ENCODE results near the gene PPDPF.

PPDPF gene

DNA sequence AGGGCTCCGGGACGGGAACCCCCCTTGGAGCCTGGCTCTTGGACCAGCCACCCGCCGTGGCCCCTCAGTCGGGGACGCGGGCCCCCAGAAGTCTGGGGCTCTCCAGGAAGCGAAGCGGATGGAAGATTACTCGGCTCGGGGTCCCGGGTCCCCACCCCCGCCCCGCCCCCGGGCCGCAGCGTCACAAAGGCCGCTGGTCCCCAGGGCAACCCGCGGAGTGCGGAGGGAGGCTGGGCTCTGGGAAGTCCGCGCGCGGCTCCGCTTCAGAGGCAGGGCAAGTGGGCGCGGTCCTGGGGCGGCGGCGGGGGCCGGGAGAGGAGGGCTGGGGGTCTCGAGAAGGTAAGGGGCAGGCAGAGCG, 33.3 kb downstream of the PPDPF start, which contains the start of gene FNDC11:
TSS of gene FNDC11 (plus strand) at position 227 of the 358 bp plus-strand sequence. CDS start 1,505 bp downstream, outside the sequence.
- peak; percentile 71 for ATAC-seq
- TF ChIP-seq PPARA (CRISPR knock-in tag; IDR thresholded peaks at IDR 0.05; ENCODE audit: borderline replicate concordance) = no peak
- no peak for TF ChIP-seq ESRRG (CRISPR knock-in tag; IDR thresholded peaks at IDR 0.05)
- TF ChIP-seq ISL1 (CRISPR knock-in tag; IDR thresholded peaks at IDR 0.05) = no peak
- no peak for TF ChIP-seq ARNTL (CRISPR knock-in tag; IDR thresholded peaks at IDR 0.05; ENCODE audit: borderline replicate concordance, low read depth)
- TF ChIP-seq ZNF8 (CRISPR knock-in tag; IDR thresholded peaks at IDR 0.05) = no peak
- TF ChIP-seq ZFP3 (CRISPR knock-in tag; IDR thresholded peaks at IDR 0.05) = no peak
- no peak for TF ChIP-seq SNAI2 (CRISPR knock-in tag; IDR thresholded peaks at IDR 0.05)
- TF ChIP-seq ZNF565 (CRISPR knock-in tag; conservative IDR thresholded peaks at IDR 0.05; ENCODE audit: low read depth) = no peak
- TF ChIP-seq, protein P1, sequence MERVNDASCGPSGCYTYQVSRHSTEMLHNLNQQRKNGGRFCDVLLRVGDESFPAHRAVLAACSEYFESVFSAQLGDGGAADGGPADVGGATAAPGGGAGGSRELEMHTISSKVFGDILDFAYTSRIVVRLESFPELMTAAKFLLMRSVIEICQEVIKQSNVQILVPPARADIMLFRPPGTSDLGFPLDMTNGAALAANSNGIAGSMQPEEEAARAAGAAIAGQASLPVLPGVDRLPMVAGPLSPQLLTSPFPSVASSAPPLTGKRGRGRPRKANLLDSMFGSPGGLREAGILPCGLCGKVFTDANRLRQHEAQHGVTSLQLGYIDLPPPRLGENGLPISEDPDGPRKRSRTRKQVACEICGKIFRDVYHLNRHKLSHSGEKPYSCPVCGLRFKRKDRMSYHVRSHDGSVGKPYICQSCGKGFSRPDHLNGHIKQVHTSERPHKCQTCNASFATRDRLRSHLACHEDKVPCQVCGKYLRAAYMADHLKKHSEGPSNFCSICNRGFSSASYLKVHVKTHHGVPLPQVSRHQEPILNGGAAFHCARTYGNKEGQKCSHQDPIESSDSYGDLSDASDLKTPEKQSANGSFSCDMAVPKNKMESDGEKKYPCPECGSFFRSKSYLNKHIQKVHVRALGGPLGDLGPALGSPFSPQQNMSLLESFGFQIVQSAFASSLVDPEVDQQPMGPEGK (CRISPR knock-in tag; IDR thresholded peaks at IDR 0.05; ENCODE audit: borderline replicate concordance) = no peak
- no peak for TF ChIP-seq BACH2 (CRISPR knock-in tag; IDR thresholded peaks at IDR 0.05; ENCODE audit: borderline replicate concordance)
- no peak for TF ChIP-seq GLIS3 (CRISPR knock-in tag; IDR thresholded peaks at IDR 0.05)
- no peak for TF ChIP-seq RARB (CRISPR knock-in tag; IDR thresholded peaks at IDR 0.05)
- no peak for TF ChIP-seq ZNF70 (CRISPR knock-in tag; IDR thresholded peaks at IDR 0.05)

DNA sequence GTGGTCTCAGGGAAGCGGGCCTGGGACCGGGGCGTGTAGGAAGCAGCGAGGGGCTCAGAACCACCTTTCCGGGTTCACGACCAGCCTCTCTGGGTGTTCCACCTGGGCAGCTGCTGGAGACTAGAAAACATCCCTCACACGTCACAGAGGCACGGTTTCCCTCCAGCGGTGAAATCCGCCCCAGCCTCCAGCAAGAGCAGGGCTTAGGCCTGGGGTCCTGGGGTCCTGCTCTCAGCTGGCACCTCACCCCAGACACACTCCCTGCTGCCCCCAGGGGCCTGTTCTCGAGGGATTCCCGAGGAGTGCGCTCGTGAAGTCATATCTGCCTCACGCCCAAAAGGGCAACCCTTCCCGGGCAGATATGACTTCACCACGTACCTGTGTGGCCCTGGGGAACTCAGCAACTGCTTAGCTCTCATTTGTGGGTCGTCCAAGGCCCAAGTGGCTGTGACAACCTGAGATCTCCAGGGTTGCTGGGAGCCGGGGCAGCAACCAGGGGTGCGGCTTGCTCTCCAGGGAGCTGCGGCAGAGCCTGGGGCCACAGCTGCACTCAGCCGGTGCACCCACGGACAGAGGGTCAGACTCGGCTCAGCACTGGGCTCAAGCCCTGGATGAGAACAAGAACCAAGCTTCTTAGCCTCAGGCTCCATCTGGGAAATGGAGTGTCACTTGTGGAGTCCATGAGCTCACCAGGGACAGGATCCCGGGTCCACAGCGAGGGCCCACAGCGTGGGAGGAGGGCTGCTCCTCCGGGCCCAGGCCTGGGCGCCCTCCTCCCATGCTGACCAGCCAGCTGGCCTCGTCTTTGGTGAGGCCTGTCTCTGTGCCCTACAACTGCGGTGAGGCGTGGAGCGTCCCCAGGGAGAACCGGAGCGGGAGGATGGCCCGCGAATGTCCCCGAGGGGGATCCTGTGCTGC, 34.1 kb downstream of the PPDPF start:
- TF ChIP-seq ZFP3 (CRISPR knock-in tag; IDR thresholded peaks at IDR 0.05) = no peak
- no peak for TF ChIP-seq ZC3H10 (CRISPR knock-in tag; IDR thresholded peaks at IDR 0.05)
- TF ChIP-seq ZNF70 (CRISPR knock-in tag; IDR thresholded peaks at IDR 0.05) = no peak
- no peak for TF ChIP-seq BACH2 (CRISPR knock-in tag; IDR thresholded peaks at IDR 0.05; ENCODE audit: borderline replicate concordance)
- no peak for TF ChIP-seq ZNF565 (CRISPR knock-in tag; conservative IDR thresholded peaks at IDR 0.05; ENCODE audit: low read depth)
- no peak for TF ChIP-seq ZFP30 (CRISPR knock-in tag; IDR thresholded peaks at IDR 0.05)
- ATAC-seq = peak; percentile 2; the same call in 1 of the 3 replicates

DNA sequence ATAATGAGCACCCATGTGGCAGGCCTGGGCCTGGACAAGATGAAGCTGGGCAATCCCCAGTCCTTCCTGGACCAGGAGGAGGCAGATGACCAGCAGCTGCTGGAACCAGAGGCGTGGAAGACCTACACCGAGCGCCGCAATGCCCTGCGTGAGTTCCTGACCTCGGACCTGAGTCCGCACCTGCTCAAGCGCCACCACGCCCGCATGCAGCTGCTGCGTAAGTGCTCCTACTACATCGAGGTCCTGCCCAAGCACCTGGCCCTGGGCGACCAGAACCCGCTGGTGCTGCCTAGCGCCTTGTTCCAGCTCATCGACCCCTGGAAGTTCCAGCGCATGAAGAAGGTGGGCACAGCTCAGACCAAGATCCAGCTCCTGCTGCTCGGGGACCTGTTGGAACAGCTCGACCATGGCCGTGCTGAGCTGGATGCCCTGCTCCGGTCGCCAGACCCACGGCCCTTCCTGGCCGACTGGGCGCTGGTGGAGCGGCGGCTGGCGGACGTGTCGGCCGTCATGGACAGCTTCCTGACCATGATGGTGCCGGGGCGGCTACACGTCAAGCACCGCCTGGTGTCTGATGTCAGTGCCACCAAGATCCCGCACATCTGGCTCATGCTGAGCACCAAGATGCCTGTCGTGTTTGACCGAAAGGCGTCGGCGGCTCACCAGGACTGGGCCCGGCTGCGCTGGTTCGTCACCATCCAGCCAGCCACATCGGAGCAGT, 35.3 kb downstream of the PPDPF start:
- no peak for TF ChIP-seq OSR1 (CRISPR knock-in tag; IDR thresholded peaks at IDR 0.05)
- TF ChIP-seq, protein P2, sequence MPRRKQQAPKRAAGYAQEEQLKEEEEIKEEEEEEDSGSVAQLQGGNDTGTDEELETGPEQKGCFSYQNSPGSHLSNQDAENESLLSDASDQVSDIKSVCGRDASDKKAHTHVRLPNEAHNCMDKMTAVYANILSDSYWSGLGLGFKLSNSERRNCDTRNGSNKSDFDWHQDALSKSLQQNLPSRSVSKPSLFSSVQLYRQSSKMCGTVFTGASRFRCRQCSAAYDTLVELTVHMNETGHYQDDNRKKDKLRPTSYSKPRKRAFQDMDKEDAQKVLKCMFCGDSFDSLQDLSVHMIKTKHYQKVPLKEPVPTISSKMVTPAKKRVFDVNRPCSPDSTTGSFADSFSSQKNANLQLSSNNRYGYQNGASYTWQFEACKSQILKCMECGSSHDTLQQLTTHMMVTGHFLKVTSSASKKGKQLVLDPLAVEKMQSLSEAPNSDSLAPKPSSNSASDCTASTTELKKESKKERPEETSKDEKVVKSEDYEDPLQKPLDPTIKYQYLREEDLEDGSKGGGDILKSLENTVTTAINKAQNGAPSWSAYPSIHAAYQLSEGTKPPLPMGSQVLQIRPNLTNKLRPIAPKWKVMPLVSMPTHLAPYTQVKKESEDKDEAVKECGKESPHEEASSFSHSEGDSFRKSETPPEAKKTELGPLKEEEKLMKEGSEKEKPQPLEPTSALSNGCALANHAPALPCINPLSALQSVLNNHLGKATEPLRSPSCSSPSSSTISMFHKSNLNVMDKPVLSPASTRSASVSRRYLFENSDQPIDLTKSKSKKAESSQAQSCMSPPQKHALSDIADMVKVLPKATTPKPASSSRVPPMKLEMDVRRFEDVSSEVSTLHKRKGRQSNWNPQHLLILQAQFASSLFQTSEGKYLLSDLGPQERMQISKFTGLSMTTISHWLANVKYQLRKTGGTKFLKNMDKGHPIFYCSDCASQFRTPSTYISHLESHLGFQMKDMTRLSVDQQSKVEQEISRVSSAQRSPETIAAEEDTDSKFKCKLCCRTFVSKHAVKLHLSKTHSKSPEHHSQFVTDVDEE (CRISPR knock-in tag; IDR thresholded peaks at IDR 0.05) = no peak
- no peak for TF ChIP-seq ISL1 (CRISPR knock-in tag; IDR thresholded peaks at IDR 0.05)
- no peak for TF ChIP-seq CSDC2 (CRISPR knock-in tag; IDR thresholded peaks at IDR 0.05)
- TF ChIP-seq, protein P1 (CRISPR knock-in tag; IDR thresholded peaks at IDR 0.05; ENCODE audit: borderline replicate concordance) = no peak
- no peak for TF ChIP-seq BACH2 (CRISPR knock-in tag; IDR thresholded peaks at IDR 0.05; ENCODE audit: borderline replicate concordance)
- TF ChIP-seq ZFP30 (CRISPR knock-in tag; IDR thresholded peaks at IDR 0.05) = no peak
- no peak for TF ChIP-seq ZNF70 (CRISPR knock-in tag; IDR thresholded peaks at IDR 0.05)
- no peak for TF ChIP-seq ZNF565 (CRISPR knock-in tag; conservative IDR thresholded peaks at IDR 0.05; ENCODE audit: low read depth)
- TF ChIP-seq, protein P3, sequence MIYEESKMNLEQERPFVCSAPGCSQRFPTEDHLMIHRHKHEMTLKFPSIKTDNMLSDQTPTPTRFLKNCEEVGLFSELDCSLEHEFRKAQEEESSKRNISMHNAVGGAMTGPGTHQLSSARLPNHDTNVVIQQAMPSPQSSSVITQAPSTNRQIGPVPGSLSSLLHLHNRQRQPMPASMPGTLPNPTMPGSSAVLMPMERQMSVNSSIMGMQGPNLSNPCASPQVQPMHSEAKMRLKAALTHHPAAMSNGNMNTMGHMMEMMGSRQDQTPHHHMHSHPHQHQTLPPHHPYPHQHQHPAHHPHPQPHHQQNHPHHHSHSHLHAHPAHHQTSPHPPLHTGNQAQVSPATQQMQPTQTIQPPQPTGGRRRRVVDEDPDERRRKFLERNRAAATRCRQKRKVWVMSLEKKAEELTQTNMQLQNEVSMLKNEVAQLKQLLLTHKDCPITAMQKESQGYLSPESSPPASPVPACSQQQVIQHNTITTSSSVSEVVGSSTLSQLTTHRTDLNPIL (CRISPR knock-in tag; IDR thresholded peaks at IDR 0.05; ENCODE audit: low read depth) = no peak
- no peak for TF ChIP-seq ZNF8 (CRISPR knock-in tag; IDR thresholded peaks at IDR 0.05)
- no peak for TF ChIP-seq ZFP3 (CRISPR knock-in tag; IDR thresholded peaks at IDR 0.05)
- TF ChIP-seq TOX (CRISPR knock-in tag; IDR thresholded peaks at IDR 0.05; ENCODE audit: borderline replicate concordance) = no peak
- no peak for TF ChIP-seq RARB (CRISPR knock-in tag; IDR thresholded peaks at IDR 0.05)
- TF ChIP-seq ESRRG (CRISPR knock-in tag; IDR thresholded peaks at IDR 0.05) = no peak
- TF ChIP-seq, protein P4, sequence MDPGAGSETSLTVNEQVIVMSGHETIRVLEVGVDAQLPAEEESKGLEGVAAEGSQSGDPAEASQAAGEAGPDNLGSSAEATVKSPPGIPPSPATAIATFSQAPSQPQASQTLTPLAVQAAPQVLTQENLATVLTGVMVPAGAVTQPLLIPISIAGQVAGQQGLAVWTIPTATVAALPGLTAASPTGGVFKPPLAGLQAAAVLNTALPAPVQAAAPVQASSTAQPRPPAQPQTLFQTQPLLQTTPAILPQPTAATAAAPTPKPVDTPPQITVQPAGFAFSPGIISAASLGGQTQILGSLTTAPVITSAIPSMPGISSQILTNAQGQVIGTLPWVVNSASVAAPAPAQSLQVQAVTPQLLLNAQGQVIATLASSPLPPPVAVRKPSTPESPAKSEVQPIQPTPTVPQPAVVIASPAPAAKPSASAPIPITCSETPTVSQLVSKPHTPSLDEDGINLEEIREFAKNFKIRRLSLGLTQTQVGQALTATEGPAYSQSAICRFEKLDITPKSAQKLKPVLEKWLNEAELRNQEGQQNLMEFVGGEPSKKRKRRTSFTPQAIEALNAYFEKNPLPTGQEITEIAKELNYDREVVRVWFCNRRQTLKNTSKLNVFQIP (CRISPR knock-in tag; IDR thresholded peaks at IDR 0.05; ENCODE audit: borderline replicate concordance, low read depth) = no peak
- no peak for ATAC-seq
